HCT116 (cell line): ENCODE measurements around the gene ZNF524. TPM values are rescaled to one million over a fixed set of nuclear protein-coding genes. Genes with fewer than 3 reads are reported as not detected.

Source experiments
- ATAC-seq: fragments of 200-7000 bp; cut with Tn5 transposase; 2 replicates; pipeline ENCODE4 v1.9.1; 2020; ENCODE audit warnings: mild to moderate bottlenecking, moderate library complexity
- BruUV-seq: library from RNA; stranded (reverse); fragments of 400-500 nt; replicated peaks from 2 replicates; lab custom pipeline; 2021; lab: Mats Ljungman, UMichigan
- CTCF ChIA-PET: fragments of 300-600 bp; sonication (Branson Sonifier 250); formaldehyde crosslinking; loops from one replicate; lab custom pipeline; 2021; ENCODE audit warnings: antibody characterized with exemption; lab: Charles Lee
- POLR2A ChIA-PET: fragments of 300-600, 350-600 bp; sonication (Branson Sonifier 250); formaldehyde crosslinking; loops from one replicate; lab custom pipeline; 2021; ENCODE audit warnings: antibody characterized with exemption; lab: Charles Lee
- RAD21 ChIA-PET, 2 experiments: fragments of 300-600 bp; sonication (Branson Sonifier 250); formaldehyde crosslinking; loops; one replicate each; lab custom pipeline; 2023; ENCODE audit warnings: low total read pairs in 2 of 2; ENCODE audit not compliant: uncharacterized antibody in 2 of 2, unreplicated experiment in 2 of 2, low non-redundant PET in 1 of 2; lab: Charles Lee
- DNase-seq: peaks from one replicate; pipeline ENCODE4 v3.0.0-alpha.2; 2010; ENCODE audit warnings: low read depth, low spot score
- H2AFZ ChIP-seq: fragments of 200-600 bp; shearing (Covaris generic), sonication (generic); 2 replicates; pipeline ENCODE4 v1.6.1; 2017; ENCODE audit warnings: low read depth, mixed run types, mixed read lengths, antibody characterized with exemption, low read length; ENCODE audit not compliant: poor library complexity, severe bottlenecking
- H3K27ac ChIP-seq: 2 replicates; pipeline ENCODE4 v1.5.1; 2012; ENCODE audit warnings: low read depth, low read length
- H3K27me3 ChIP-seq: fragments of 200-600 bp; sonication (generic); 2 replicates; pipeline ENCODE4 v1.6.1; 2016; ENCODE audit warnings: mixed run types, low read length, mixed read lengths; ENCODE audit not compliant: insufficient read depth
- H3K36me3 ChIP-seq, 2 experiments: fragments of 200-500 bp in 1 of 2; fragments of 200-600 bp in 1 of 2; sonication (Bioruptor generic) in 1 of 2; sonication (generic) in 1 of 2; 2 replicates each; pipeline versions ENCODE4 v1.5.1 to v1.6.1; 2014 to 2016; ENCODE audit warnings: low read length in 2 of 2, inconsistent platforms in 1 of 2, mixed read lengths in 1 of 2, mixed run types in 1 of 2; ENCODE audit not compliant: insufficient read depth in 2 of 2, control insufficient read depth in 1 of 2
- H3K4me1 ChIP-seq, 2 experiments: fragments of 200-600 bp in 1 of 2; sonication (generic) in 1 of 2; 2 replicates each; pipeline versions ENCODE4 v1.5.1 to v1.6.1; 2012 to 2017; ENCODE audit warnings: low read length in 2 of 2, inconsistent platforms in 1 of 2, mild to moderate bottlenecking in 1 of 2, mixed read lengths in 1 of 2, mixed run types in 1 of 2, moderate library complexity in 1 of 2; ENCODE audit not compliant: insufficient read depth in 2 of 2, control insufficient read depth in 1 of 2
- H3K4me2 ChIP-seq: fragments of 200-600 bp; sonication (generic); 2 replicates; pipeline ENCODE4 v1.6.1; 2017; ENCODE audit warnings: mixed run types, low read length, mixed read lengths
- H3K4me3 ChIP-seq, 2 experiments: fragments of 200-600 bp in 1 of 2; sonication (generic) in 1 of 2; replicated peaks in 1 of 2; 2 replicates each; pipeline ENCODE4 v1.5.1; 2011 to 2016; ENCODE audit warnings: low read length in 2 of 2, control low read depth in 1 of 2, low read depth in 1 of 2, mild to moderate bottlenecking in 1 of 2, mixed read lengths in 1 of 2, mixed run types in 1 of 2
- H3K79me2 ChIP-seq: fragments of 200-600 bp; sonication (generic); 2 replicates; pipeline ENCODE4 v1.6.1; 2017; ENCODE audit warnings: mild to moderate bottlenecking, mixed run types, low read length, moderate library complexity, mixed read lengths; ENCODE audit not compliant: insufficient read depth
- H3K9ac ChIP-seq: fragments of 200-600 bp; sonication (generic); 2 replicates; pipeline ENCODE4 v1.6.1; 2016; ENCODE audit warnings: low read length, mixed read lengths
- H3K9me2 ChIP-seq: fragments of 200-600 bp; sonication (generic), shearing (Covaris generic); 2 replicates; pipeline ENCODE4 v1.6.1; 2017; ENCODE audit warnings: mixed run types, mild to moderate bottlenecking, moderate library complexity; ENCODE audit not compliant: insufficient read depth
- H3K9me3 ChIP-seq, 2 experiments: fragments of 200-500 bp in 1 of 2; fragments of 200-600 bp in 1 of 2; sonication (Bioruptor generic) in 1 of 2; sonication (generic) in 1 of 2; 2 replicates each; pipeline ENCODE4 v1.6.1; 2014 to 2017; ENCODE audit warnings: low read length in 2 of 2, mixed read lengths in 2 of 2, inconsistent platforms in 1 of 2, low read depth in 1 of 2, mild to moderate bottlenecking in 1 of 2, mixed run types in 1 of 2, moderate library complexity in 1 of 2; ENCODE audit not compliant: control insufficient read depth in 1 of 2, insufficient read depth in 1 of 2
- H4K20me1 ChIP-seq: fragments of 200-600 bp; sonication (generic), shearing (Covaris generic); 2 replicates; pipeline ENCODE4 v1.6.1; 2017; ENCODE audit warnings: mixed run types, mild to moderate bottlenecking, moderate library complexity; ENCODE audit not compliant: insufficient read depth
- ATF3 ChIP-seq: IDR thresholded peaks from 2 replicates; pipeline ENCODE4 v1.6.1; 2012
- CEBPB ChIP-seq: IDR thresholded peaks from 2 replicates; pipeline ENCODE4 v1.6.1; 2012; ENCODE audit warnings: low read depth
- EZH2 ChIP-seq: fragments of 200-600 bp; sonication (generic); IDR thresholded peaks from 2 replicates; pipeline ENCODE4 v1.6.1; 2017; ENCODE audit warnings: antibody characterized with exemption, mixed run types
- EZH2phosphoT487 ChIP-seq: fragments of 200-600 bp; IDR thresholded peaks from 2 replicates; pipeline ENCODE4 v1.6.1; 2018; ENCODE audit warnings: antibody characterized with exemption, borderline replicate concordance
- FOSL1 ChIP-seq: IDR thresholded peaks from 2 replicates; pipeline ENCODE4 v1.6.1; 2012; ENCODE audit warnings: low read depth
- ZBTB33 ChIP-seq: IDR thresholded peaks from 2 replicates; pipeline ENCODE4 v1.6.1; 2011; ENCODE audit warnings: mild to moderate bottlenecking, low read length, moderate library complexity; ENCODE audit not compliant: insufficient replicate concordance; ENCODE audit errors: extremely low read depth
- ZNF274 ChIP-seq: fragments of 200-500 bp; sonication (Bioruptor generic); IDR thresholded peaks from 2 replicates; pipeline ENCODE4 v1.6.1; 2014; ENCODE audit warnings: mild to moderate bottlenecking, low read depth, low read length, inconsistent platforms
- intact Hi-C: fragments of 100-400 bp; cut with micrococcal nuclease; formaldehyde crosslinking; loops from 2 replicates; pipeline ENCODE4 v1.10.0; 2022
- total RNA-seq: library from RNA; stranded (reverse); gene quantifications from one replicate; pipeline ENCODE4 v1.2.1, GENCODE V29; 2021; ENCODE audit not compliant: unreplicated experiment

Gene ZNF524
- total RNA-seq, 1 experiment from 2014 or later: 17.2 TPM

- BruUV-seq: no TSS peak
- Histone ChIP-seq H3K9me3 (no peaks in the 10 kb centered on the region), H3K27me3 (no peaks in the 10 kb centered on the region)
- ATAC-seq: no peak
- TF ChIP-seq CEBPB (no peak), EZH2phosphoT487 (no peak), ZNF274 (no peak), ZBTB33 (no peak), EZH2 (no peak), ATF3 (no peak), FOSL1 (no peak)
- TF ChIP-seq, all 23 proteins: peak for 0
- Histone ChIP-seq H3K9me2 (no peaks in the 10 kb centered on the region), H3K36me3 (peaks cover 6 to 18% of the 10 kb centered on the region in 2 experiments; a peak in 3 of 4 replicates), H3K4me2 (no peak overlapping the region), H2AFZ (no peak overlapping the region), H3K4me3 (no peak overlapping the region), H4K20me1 (no peaks in the 10 kb centered on the region), H3K79me2 (peaks cover 43% of the 10 kb centered on the region), H3K27ac (no peak overlapping the region), H3K4me1 (peaks cover 6 to 7% of the 10 kb centered on the region in 2 experiments), H3K9ac (no peak overlapping the region)
- intact Hi-C loops: no loop called here
- no peak for DNase-seq
- RAD21 ChIA-PET: no interaction called here
- POLR2A ChIA-PET: no interaction called here
- CTCF ChIA-PET: no interaction called here
Observed at GRCh38 chr19:55611300-55611982, 11.4 kb downstream of the ZNF524 start.
